ENCODE data around the gene MXD4.
"Not testable (repeated sequence)": the region's sequence is repeated elsewhere in the genome, so short reads cannot be mapped to it uniquely, and the experiment has no call there.

The MXD4 gene

GRCh38 chr4:2217726-2218125 lies 44.2 kb downstream of the MXD4 start:
- DNase-seq: no peak

DNA sequence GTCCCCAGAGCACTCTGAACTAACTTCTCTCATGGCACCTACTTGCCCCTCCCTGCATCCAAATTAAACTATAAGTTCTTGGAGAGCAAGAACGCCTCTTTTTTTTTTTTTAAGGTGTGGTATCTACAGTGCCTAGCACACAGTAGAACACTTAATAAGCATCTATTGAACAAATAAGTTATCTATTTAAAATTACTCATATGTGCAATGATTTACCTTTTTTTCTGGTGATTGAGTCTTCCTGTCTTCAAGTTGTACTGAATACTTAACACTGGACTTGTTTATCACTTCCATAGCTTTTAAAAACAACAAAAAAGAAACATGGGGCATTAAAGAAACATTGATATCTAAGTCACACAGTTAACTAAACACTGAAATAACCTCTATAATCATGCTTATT lies 49.1 kb downstream of the MXD4 start:
- no peak for DNase-seq

GRCh38 chr4:2202789-2203188 lies 59.1 kb downstream of the MXD4 start:
- DNase-seq: not testable (repeated sequence)

Data from NCI-H774 (cell line).